ENCODE measurements around the gene HYLS1.

HYLS1 gene

DNA sequence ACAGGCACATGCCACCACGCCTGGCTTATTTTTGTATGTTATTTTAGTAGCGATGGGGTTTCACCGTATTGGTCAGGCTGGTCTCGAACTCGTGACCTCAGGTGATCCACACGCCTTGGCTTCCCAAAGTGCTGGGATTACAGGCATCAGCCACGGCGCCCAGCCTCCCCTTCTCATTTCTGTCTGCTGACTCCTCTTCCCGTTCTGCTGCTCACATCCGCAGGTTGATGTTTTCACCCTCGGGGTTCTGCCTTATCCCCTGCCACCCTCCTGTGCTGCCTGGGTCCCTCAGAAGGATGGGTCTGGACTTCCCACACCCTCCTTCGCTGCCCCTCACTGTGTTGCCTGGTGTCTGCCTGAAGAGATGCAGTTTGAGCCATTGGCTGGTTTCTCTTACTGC, 39.2 kb downstream of the HYLS1 start:
- Histone ChIP-seq H3K36me3 (no peaks in the 10 kb centered on the region), H3K4me3 (ENCODE audit: low read depth, low read length) (no peak overlapping the region), H3K27me3 (ENCODE audit: insufficient read depth, low read depth, severe bottlenecking) (no peaks in the 10 kb centered on the region), H3K9me3 (ENCODE audit: severe bottlenecking) (no peaks in the 10 kb centered on the region), H3K27ac (no peak overlapping the region)
- TF ChIP-seq, protein P1, sequence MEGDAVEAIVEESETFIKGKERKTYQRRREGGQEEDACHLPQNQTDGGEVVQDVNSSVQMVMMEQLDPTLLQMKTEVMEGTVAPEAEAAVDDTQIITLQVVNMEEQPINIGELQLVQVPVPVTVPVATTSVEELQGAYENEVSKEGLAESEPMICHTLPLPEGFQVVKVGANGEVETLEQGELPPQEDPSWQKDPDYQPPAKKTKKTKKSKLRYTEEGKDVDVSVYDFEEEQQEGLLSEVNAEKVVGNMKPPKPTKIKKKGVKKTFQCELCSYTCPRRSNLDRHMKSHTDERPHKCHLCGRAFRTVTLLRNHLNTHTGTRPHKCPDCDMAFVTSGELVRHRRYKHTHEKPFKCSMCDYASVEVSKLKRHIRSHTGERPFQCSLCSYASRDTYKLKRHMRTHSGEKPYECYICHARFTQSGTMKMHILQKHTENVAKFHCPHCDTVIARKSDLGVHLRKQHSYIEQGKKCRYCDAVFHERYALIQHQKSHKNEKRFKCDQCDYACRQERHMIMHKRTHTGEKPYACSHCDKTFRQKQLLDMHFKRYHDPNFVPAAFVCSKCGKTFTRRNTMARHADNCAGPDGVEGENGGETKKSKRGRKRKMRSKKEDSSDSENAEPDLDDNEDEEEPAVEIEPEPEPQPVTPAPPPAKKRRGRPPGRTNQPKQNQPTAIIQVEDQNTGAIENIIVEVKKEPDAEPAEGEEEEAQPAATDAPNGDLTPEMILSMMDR (IDR thresholded peaks at IDR 0.05; ENCODE audit: low read depth, low read length), result no peak
- no peak for DNase-seq

DNA sequence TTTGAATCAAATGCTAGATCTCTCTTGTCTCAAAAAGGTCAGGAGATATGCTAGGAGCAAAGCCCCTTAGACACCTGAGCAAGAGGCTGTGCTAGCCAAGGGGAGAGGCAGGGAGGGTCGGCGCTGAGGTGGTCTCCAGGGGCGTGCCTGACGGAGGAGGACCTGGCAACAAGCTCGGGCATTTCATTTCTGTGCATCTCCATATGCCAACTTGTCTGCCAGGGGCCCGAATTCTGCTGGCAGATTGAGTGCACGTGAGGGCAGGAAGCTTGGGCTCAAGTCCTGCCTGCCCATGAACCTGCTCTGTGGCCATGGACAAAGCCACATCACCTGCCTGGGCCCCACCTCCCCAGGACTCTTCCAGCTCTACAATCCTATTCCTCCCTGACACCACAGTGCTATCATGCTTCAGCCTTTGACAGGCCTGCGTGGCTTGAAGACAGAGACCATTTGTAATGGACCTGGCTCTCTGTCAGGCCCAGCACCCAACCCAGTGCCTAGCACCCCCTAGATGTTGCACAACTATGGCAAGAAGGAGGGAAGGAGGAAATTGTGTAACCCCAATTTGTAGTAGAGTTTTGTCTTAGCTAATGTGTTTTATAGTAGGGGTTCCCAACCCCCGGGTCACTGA, 42.1 kb downstream of the HYLS1 start:
- H3K36me3 ChIP-seq, result no peaks in the 10 kb centered on the region
- no peaks in the 10 kb centered on the region for H3K9me3 ChIP-seq (ENCODE audit: severe bottlenecking)
- no peak overlapping the region for H3K27ac ChIP-seq
- H3K27me3 ChIP-seq (ENCODE audit: insufficient read depth, low read depth, severe bottlenecking), result no peaks in the 10 kb centered on the region
- DNase-seq, result no peak
- TF ChIP-seq, protein P1 (IDR thresholded peaks at IDR 0.05; ENCODE audit: low read depth, low read length), result no peak
- H3K4me3 ChIP-seq (ENCODE audit: low read depth, low read length), result no peak overlapping the region

DNA sequence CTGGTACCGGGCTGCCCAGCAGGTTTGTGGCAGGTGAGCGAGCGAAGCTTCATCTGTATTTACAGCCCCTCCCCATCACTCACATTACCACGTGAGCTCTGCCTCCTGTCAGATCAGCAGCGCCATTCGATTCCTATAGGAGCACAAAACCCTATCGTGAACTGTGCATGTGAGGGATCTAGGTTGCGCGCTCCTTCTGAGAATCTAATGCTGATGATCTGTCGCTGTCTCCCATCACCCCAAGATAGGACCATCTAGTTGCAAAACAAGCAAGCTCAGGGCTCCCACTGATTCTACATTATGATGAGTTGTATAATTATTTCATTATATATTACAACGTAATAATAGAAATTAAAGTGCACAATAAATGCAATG, 42.6 kb downstream of the HYLS1 start:
- Histone ChIP-seq H3K36me3 (no peaks in the 10 kb centered on the region), H3K27ac (no peak overlapping the region), H3K27me3 (ENCODE audit: insufficient read depth, low read depth, severe bottlenecking) (no peaks in the 10 kb centered on the region), H3K9me3 (ENCODE audit: severe bottlenecking) (no peaks in the 10 kb centered on the region), H3K4me3 (ENCODE audit: low read depth, low read length) (no peak overlapping the region)
- DNase-seq, result no peak
- TF ChIP-seq, protein P1 (IDR thresholded peaks at IDR 0.05; ENCODE audit: low read depth, low read length), result no peak

DNA sequence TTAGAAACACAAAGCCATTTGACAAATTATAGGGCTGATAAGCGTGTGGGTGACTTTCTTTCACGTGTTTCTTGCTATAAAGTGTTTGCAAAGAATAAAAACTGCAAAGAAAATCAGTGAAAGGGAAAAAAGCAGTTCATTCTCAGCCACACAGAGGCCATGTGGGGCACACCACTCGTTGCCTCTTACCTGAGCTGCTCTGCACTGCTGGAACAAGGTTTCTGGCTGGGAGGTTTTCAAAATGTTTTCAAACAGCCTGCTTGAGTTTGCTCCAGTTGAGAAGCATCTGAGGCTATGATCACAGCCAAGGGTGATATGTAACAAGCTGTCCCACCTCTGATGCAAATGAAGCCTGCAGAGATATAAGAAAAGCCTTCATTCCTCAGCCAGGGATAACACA, 43.6 kb downstream of the HYLS1 start:
- no peak for DNase-seq
- Histone ChIP-seq H3K27me3 (ENCODE audit: insufficient read depth, low read depth, severe bottlenecking) (no peaks in the 10 kb centered on the region), H3K4me3 (ENCODE audit: low read depth, low read length) (no peak overlapping the region), H3K27ac (no peak overlapping the region), H3K9me3 (ENCODE audit: severe bottlenecking) (no peaks in the 10 kb centered on the region), H3K36me3 (no peaks in the 10 kb centered on the region)
- TF ChIP-seq, protein P1 (IDR thresholded peaks at IDR 0.05; ENCODE audit: low read depth, low read length), result no peak

DNA sequence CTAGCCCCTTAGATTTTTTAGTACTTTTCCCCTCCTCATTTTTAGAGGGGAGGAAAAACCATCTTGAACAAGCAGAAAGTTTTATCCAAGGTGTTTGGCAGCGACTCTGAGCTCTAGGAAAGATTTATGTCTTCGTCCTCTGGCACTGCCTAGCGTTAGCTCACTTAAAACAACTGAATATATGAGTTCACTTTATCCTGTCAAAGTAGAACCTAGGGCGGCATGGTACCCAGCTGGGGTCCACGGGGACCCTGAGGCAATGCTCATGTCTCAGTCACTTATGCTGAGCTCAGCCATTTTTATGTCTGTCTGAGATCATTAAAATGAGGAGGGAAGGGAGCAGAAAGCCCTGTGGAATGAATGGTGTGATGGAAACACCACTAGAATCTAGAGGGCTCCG, 44.2 kb downstream of the HYLS1 start:
- H3K27ac ChIP-seq, result no peak overlapping the region
- H3K4me3 ChIP-seq (ENCODE audit: low read depth, low read length), result no peak overlapping the region
- TF ChIP-seq, protein P1 (IDR thresholded peaks at IDR 0.05; ENCODE audit: low read depth, low read length), result no peak
- H3K27me3 ChIP-seq (ENCODE audit: insufficient read depth, low read depth, severe bottlenecking), result no peaks in the 10 kb centered on the region
- no peak for DNase-seq
- no peaks in the 10 kb centered on the region for H3K9me3 ChIP-seq (ENCODE audit: severe bottlenecking)
- no peaks in the 10 kb centered on the region for H3K36me3 ChIP-seq

DNA sequence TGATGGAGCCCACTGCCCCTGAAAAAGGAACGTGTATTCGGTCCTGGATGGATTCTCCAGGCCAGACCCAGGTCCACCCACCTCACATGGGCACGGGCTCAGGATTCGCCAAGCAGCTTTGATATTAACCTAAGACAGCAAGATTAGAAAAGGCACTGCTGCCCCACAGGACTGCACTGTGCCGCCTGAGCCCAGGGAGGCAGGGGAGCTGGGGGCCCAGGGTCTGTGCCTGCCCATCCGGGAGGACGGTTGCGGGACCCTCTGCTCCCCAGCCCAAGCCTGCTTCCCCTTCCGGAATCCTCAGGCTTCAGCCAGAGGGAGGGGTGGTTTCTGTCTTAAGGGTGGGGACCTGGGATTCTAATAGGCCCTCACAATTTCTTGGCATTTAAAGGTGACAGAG, 44.8 kb downstream of the HYLS1 start:
- H3K4me3 ChIP-seq (ENCODE audit: low read depth, low read length), result no peak overlapping the region
- H3K27ac ChIP-seq, result no peak overlapping the region
- H3K36me3 ChIP-seq, result no peaks in the 10 kb centered on the region
- DNase-seq, result no peak
- H3K9me3 ChIP-seq (ENCODE audit: severe bottlenecking), result no peaks in the 10 kb centered on the region
- H3K27me3 ChIP-seq (ENCODE audit: insufficient read depth, low read depth, severe bottlenecking), result no peaks in the 10 kb centered on the region
- TF ChIP-seq, protein P1 (IDR thresholded peaks at IDR 0.05; ENCODE audit: low read depth, low read length), result no peak

All from WERI-Rb-1 (cell line).